ENCODE results near the gene ICAM3.

Gene ICAM3

GRCh38 chr19:10290357-10290875 lies 49.0 kb downstream of the ICAM3 start:
- peak; percentile 24 for DNase-seq

- DNase-seq: peak; percentile 56
Measured at GRCh38 chr19:10289836-10290356, 49.5 kb downstream of the ICAM3 start, which contains the start of gene ICAM5. ICAM5 (plus strand) TSS chr19:10289952; CDS start chr19:10290044, 92 bp downstream.

GRCh38 chr19:10289167-10289835 lies 50.1 kb downstream of the ICAM3 start:
- DNase-seq: peak; percentile 85

- DNase-seq: peak; percentile 72
Measured at GRCh38 chr19:10288662-10289166, 50.7 kb downstream of the ICAM3 start.

GRCh38 chr19:10286803-10287737 lies 52.4 kb downstream of the ICAM3 start, which contains the start of gene ICAM4:
ICAM4 (plus strand) TSS chr19:10286955; CDS start chr19:10287013, 58 bp downstream.
- DNase-seq: peak; percentile 49

GRCh38 chr19:10285393-10285792 lies 54.0 kb downstream of the ICAM3 start:
- no peak for DNase-seq

GRCh38 chr19:10284960-10285278 lies 54.5 kb downstream of the ICAM3 start:
- DNase-seq: no peak

- DNase-seq: no peak
Measured at GRCh38 chr19:10284065-10284959, 55.1 kb downstream of the ICAM3 start.

Data from activated CD4-positive, alpha-beta T cell treated with anti-CD3 and anti-CD28 coated beads for 48 hours (primary cell).